GM19193 (cell line): ENCODE measurements around the gene MSANTD1.

Experiments used
- POLR2A ChIP-seq: IDR thresholded peaks from 4 replicates; pipeline ENCODE4 v1.6.1; 2011; ENCODE audit not compliant: insufficient read depth, insufficient read length; ENCODE audit errors: extremely low read depth

The MSANTD1 gene

GRCh38 chr4:3280466-3280865 is 31.5 kb downstream of the MSANTD1 start:
- TF ChIP-seq POLR2A: no peak

GRCh38 chr4:3283483-3283882 is 34.5 kb downstream of the MSANTD1 start:
- no peak for TF ChIP-seq POLR2A

GRCh38 chr4:3283916-3284315 is 35.0 kb downstream of the MSANTD1 start:
- no peak for TF ChIP-seq POLR2A

- TF ChIP-seq POLR2A: no peak
These were observed 36.0 kb downstream of the MSANTD1 start for GRCh38 chr4:3284734-3285557.

- no peak for TF ChIP-seq POLR2A
These were observed 36.8 kb downstream of the MSANTD1 start for GRCh38 chr4:3285558-3286334.

GRCh38 chr4:3286335-3287175 is 37.6 kb downstream of the MSANTD1 start:
- TF ChIP-seq POLR2A: no peak

- TF ChIP-seq POLR2A: no peak
These were observed 38.5 kb downstream of the MSANTD1 start for GRCh38 chr4:3287271-3287971.

- no peak for TF ChIP-seq POLR2A
These were observed 39.1 kb downstream of the MSANTD1 start for GRCh38 chr4:3287972-3288570.

- TF ChIP-seq POLR2A: no peak
These were observed 39.7 kb downstream of the MSANTD1 start for GRCh38 chr4:3288571-3289094.

- TF ChIP-seq POLR2A: no peak
These were observed 41.5 kb downstream of the MSANTD1 start for GRCh38 chr4:3290476-3290875.

- no peak for TF ChIP-seq POLR2A
These were observed 41.9 kb downstream of the MSANTD1 start for GRCh38 chr4:3290889-3291321.

- no peak for TF ChIP-seq POLR2A
These were observed 42.5 kb downstream of the MSANTD1 start for GRCh38 chr4:3291411-3291968.

- no peak for TF ChIP-seq POLR2A
These were observed 43.1 kb downstream of the MSANTD1 start for GRCh38 chr4:3291969-3292570.

GRCh38 chr4:3292571-3293400 is 43.8 kb downstream of the MSANTD1 start, which contains the start of gene RGS12:
Gene RGS12, plus strand, starts transcription at chr4:3293021. Its CDS starts 23,150 bp downstream, at chr4:3316171.
- TF ChIP-seq POLR2A: peak; percentile 39
